Neural progenitor cell (in vitro differentiated cells): ENCODE measurements around the gene STAT4.

Experiments used
- EZH2 ChIP-seq: fragments of 200-600 bp; sonication (generic); IDR thresholded peaks from 2 replicates; pipeline ENCODE4 v1.6.1; 2017; ENCODE audit warnings: antibody characterized with exemption, mild to moderate bottlenecking, moderate library complexity
- EZH2phosphoT487 ChIP-seq: fragments of 200-600 bp; sonication (generic); IDR thresholded peaks from 2 replicates; pipeline ENCODE4 v1.6.1; 2017; ENCODE audit warnings: antibody characterized with exemption
- TF ChIP-seq, protein P1 (sequence below): fragments of 200-600 bp; sonication (generic); IDR thresholded peaks from 2 replicates; pipeline ENCODE4 v1.5.1; 2017; ENCODE audit warnings: antibody characterized with exemption, mild to moderate bottlenecking

GRCh38 chr2:191166756-191167445 is 16.1 kb upstream of the STAT4 start:
- TF ChIP-seq, protein P1, sequence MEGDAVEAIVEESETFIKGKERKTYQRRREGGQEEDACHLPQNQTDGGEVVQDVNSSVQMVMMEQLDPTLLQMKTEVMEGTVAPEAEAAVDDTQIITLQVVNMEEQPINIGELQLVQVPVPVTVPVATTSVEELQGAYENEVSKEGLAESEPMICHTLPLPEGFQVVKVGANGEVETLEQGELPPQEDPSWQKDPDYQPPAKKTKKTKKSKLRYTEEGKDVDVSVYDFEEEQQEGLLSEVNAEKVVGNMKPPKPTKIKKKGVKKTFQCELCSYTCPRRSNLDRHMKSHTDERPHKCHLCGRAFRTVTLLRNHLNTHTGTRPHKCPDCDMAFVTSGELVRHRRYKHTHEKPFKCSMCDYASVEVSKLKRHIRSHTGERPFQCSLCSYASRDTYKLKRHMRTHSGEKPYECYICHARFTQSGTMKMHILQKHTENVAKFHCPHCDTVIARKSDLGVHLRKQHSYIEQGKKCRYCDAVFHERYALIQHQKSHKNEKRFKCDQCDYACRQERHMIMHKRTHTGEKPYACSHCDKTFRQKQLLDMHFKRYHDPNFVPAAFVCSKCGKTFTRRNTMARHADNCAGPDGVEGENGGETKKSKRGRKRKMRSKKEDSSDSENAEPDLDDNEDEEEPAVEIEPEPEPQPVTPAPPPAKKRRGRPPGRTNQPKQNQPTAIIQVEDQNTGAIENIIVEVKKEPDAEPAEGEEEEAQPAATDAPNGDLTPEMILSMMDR = no peak
- TF ChIP-seq EZH2 (no peak), EZH2phosphoT487 (no peak)
